ENCODE results near the gene PEX5. TPM values are rescaled to one million over a fixed set of nuclear protein-coding genes. Genes with fewer than 3 reads are reported as not detected.
A peak's percentile ranks its signal among the peaks of the same experiment; 100 is the strongest.

PEX5 gene
- total RNA-seq (2021; fragmentation: NEBNext Ultra II Directional; extraction: Animal tissue kit (Norgen Biotek cat#: 25700)), result 10 to 100 TPM; 19.8 to 24.4 (median 22.2) TPM
- long read RNA-seq, partial matches to known transcripts, result 0 of 6 reads
- long read RNA-seq, other reads (novel, unspliced or antisense), result 5 of 6 reads

DNA sequence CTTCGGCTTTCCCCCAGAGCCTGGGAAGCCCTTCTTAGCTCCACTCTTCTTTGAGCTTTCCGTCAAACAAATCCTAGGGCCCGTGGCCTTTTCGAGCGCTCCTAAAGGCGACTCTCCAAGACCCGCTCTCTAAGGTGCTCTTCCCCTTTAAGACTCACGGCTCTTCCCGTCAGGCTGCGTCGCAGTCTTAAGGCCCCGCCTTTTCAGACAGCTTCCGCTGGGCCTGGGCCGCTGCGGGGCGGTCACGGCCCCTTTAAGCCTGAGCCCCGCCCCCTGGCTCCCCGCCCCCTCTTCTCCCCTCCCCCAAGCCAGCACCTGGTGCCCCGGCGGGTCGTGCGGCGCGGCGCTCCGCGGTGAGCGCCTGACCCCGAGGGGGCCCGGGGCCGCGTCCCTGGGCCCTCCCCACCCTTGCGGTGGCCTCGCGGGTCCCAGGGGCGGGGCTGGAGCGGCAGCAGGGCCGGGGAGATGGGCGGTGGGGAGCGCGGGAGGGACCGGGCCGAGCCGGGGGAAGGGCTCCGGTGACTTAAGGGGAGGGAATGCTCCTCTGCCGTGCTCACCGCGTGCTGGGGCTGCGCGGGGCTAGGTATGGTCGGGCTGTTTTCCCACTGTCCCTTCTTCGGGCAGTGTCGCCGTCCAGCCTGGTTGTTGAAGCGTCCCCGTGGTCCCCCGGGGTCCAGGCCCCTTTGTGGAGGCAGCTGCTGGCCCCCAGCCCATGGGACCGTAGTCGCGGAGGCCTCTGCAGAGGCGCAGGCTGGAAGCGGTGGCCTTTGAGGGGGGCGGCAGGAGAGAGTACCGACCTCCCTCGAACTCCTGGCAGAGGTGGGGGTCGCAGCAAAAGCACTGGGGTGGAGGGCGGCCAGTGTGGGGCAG lies at the start of gene PEX5:
Gene PEX5 (plus strand): TSS at position 289 of the 870 bp plus-strand sequence. CDS start 692 bp downstream, outside the sequence.
- Mint-ChIP-seq H3K4me3 (peak within 1 kb of the TSS; percentile 94), H3K9me3 (no peaks in the 10 kb centered on the region), H3K36me3 (ENCODE audit: low read depth) (peaks cover 25% of the 10 kb centered on the region), H3K27me3 (ENCODE audit: insufficient read depth) (peaks cover 2% of the 10 kb centered on the region), H3K27ac (peak within 1 kb of the TSS; percentile 98), H3K4me1 (ENCODE audit: low read depth) (peaks cover 42% of the 10 kb centered on the region)
- peak; percentile 77 for DNase-seq
- TF ChIP-seq, protein P1, sequence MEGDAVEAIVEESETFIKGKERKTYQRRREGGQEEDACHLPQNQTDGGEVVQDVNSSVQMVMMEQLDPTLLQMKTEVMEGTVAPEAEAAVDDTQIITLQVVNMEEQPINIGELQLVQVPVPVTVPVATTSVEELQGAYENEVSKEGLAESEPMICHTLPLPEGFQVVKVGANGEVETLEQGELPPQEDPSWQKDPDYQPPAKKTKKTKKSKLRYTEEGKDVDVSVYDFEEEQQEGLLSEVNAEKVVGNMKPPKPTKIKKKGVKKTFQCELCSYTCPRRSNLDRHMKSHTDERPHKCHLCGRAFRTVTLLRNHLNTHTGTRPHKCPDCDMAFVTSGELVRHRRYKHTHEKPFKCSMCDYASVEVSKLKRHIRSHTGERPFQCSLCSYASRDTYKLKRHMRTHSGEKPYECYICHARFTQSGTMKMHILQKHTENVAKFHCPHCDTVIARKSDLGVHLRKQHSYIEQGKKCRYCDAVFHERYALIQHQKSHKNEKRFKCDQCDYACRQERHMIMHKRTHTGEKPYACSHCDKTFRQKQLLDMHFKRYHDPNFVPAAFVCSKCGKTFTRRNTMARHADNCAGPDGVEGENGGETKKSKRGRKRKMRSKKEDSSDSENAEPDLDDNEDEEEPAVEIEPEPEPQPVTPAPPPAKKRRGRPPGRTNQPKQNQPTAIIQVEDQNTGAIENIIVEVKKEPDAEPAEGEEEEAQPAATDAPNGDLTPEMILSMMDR (IDR thresholded peaks at IDR 0.05), result peak; percentile 19; the same call in 1 of the 2 replicates

GRCh38 chr12:7141351-7142005 lies 48.0 kb upstream of the PEX5 start:
- no peak for DNase-seq
- Mint-ChIP-seq H3K36me3 (ENCODE audit: low read depth) (peaks cover 6% of the 10 kb centered on the region), H3K27me3 (ENCODE audit: insufficient read depth) (no peaks in the 10 kb centered on the region; the same call in none of the 2 replicates), H3K4me3 (no peak overlapping the region), H3K27ac (no peak overlapping the region), H3K4me1 (ENCODE audit: low read depth) (peaks cover 22% of the 10 kb centered on the region), H3K9me3 (no peaks in the 10 kb centered on the region)
- TF ChIP-seq, protein P1 (IDR thresholded peaks at IDR 0.05), result no peak

GRCh38 chr12:7142056-7142644 lies 47.3 kb upstream of the PEX5 start:
- Mint-ChIP-seq H3K36me3 (ENCODE audit: low read depth) (peaks cover 6% of the 10 kb centered on the region), H3K9me3 (no peaks in the 10 kb centered on the region), H3K4me3 (no peak overlapping the region), H3K27ac (no peak overlapping the region), H3K27me3 (ENCODE audit: insufficient read depth) (no peaks in the 10 kb centered on the region; the same call in none of the 2 replicates), H3K4me1 (ENCODE audit: low read depth) (peaks cover 25% of the 10 kb centered on the region)
- TF ChIP-seq, protein P1 (IDR thresholded peaks at IDR 0.05), result peak; percentile 91
- DNase-seq, result peak; percentile 45

- Mint-ChIP-seq H3K9me3 (no peaks in the 10 kb centered on the region), H3K4me1 (ENCODE audit: low read depth) (peaks cover 25% of the 10 kb centered on the region), H3K27me3 (ENCODE audit: insufficient read depth) (no peaks in the 10 kb centered on the region; the same call in none of the 2 replicates), H3K36me3 (ENCODE audit: low read depth) (peaks cover 6% of the 10 kb centered on the region), H3K27ac (no peak overlapping the region), H3K4me3 (no peak overlapping the region)
- TF ChIP-seq, protein P1 (IDR thresholded peaks at IDR 0.05), result no peak
- no peak for DNase-seq
These were observed 46.5 kb upstream of the PEX5 start for GRCh38 chr12:7142809-7143465.

DNA sequence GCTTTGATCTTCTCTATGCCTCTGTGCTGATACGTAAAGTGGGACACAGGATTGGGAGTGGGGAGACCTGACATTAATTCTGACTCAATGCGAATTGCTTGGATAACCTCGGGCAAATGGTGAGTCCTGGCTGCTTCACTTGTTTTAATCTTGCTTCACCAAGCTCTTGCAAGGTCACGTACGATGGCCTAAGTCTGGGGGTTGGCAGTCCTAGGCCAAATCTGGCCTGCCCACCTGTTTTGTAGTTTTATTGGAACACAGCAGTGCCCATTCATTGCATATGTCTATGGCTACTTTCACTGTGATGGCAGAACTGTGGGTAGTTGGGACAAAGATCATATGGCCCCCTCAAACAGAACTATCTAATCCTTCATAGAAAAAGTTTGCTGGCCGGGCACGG lies 45.9 kb upstream of the PEX5 start:
- Mint-ChIP-seq H3K4me3 (no peak overlapping the region), H3K36me3 (ENCODE audit: low read depth) (peaks cover 6% of the 10 kb centered on the region), H3K27ac (no peak overlapping the region), H3K27me3 (ENCODE audit: insufficient read depth) (no peaks in the 10 kb centered on the region; the same call in none of the 2 replicates), H3K9me3 (no peaks in the 10 kb centered on the region), H3K4me1 (ENCODE audit: low read depth) (peaks cover 25% of the 10 kb centered on the region)
- TF ChIP-seq, protein P1 (IDR thresholded peaks at IDR 0.05), result no peak
- no peak for DNase-seq

Data from HFFc6 (cell line).